H54 (cell line): ENCODE measurements around the gene FAM3B.

Experiments used
- DNase-seq: peaks from one replicate; pipeline ENCODE4 v3.0.0; 2011; ENCODE audit warnings: low spot score, mixed read lengths; ENCODE audit not compliant: insufficient read length
- FAIRE-seq: peaks from 3 replicates; lab custom pipeline; 2011; peaks lifted over from hg19 to GRCh38; lab: Jason Lieb, UNC
- POLR2A ChIP-seq: IDR thresholded peaks from 2 replicates; pipeline ENCODE4 v1.6.1; 2011; ENCODE audit warnings: low read depth, mild to moderate bottlenecking, low read length

FAM3B gene

DNA sequence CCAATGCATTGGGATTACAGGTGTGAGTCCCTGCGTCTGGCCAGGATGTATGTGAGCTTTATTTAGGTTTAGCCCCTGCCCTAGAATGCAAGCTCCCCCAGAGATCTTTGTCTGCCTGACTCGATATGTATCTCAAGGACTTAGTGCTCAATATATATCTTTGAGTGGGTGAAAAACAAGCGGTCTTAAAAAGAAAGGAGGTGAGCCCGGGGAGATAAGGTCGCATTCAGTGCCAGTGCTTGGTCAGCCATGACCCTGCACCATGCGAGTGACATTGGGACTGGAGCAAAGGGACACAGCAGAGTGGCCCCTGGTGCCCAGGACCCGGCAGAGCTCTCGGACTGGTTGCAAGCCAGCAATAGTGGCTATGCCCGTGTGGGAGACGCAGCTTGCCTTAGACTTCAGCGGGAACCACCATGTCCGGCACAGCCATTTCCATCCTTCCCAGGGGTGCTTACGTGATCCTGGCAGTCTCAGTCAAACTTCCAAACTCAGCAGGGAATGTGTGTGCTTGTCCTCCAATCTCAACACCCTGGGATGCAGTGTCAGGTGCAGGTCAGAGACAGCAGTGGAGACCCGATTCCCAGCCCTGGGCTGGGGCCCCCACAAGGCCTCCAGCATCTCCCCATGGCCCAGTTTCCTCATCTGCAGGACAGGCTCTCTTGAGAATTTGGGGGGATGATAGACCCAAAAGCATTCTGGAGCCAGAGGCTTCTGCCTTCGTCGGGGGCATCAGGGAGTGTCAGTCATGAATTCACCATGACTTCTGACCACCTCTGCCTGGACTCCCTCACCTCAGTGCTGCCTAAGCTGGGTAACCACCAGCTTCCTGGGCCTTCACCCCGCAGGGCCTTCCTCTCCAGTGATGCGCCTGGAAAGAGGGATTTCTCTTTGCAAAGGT lies 47.0 kb downstream of the FAM3B start:
- no peak for FAIRE-seq
- no peak for TF ChIP-seq POLR2A
- DNase-seq: no peak

DNA sequence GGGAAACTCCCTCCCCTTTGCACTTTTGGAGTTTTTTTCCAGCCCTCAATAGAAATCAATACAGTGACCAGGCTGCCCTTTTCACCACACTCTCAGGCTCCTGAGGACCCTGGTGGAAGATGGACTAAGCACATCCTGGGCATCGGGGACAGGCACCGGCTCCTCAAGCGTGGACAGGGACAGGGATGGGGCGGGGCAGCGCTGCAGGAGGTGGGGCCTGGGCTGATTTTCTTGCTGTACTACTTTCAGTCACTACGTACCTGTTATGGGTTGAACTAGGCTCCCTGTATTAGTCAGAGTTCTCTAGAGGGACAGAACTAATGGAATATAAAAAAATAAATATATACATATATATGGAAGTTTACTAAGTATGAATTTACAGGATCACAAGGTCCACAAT lies 47.7 kb downstream of the FAM3B start:
- no peak for TF ChIP-seq POLR2A
- FAIRE-seq (no peak), DNase-seq (no peak)

DNA sequence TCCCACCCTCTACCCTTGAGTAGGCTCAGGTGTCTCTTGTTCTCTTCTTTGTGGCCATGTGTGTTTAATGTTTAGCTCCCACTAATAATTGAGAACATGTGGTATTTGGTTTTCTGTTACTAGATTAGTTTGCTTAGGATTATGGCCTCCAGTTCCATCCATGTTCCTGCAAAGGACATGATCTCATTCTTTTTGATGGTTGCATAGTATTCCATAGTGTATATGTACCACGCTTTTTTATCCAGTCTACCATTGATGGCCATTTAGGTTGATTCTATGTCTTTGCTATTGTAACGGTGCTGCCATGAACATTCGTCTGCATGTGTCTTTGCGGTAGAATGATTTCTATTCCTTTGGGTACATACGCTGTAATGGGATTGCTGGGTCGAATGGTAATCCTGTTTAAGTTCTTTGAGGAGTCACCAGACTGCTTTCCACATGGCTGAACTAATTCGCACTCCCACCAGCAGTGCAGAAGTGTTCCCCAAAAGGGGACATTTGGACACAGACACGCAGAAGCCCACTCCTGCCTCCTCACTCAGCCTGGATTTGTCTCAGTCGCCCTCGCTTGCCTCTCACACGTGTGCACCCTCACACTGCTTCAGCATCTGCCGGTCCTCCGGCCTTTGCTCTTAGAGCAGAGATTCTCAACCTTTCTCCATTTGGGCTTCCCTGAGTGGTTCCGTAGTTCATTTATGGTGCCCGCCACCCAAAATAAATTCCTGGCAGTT lies 48.9 kb downstream of the FAM3B start:
- TF ChIP-seq POLR2A: no peak

DNA sequence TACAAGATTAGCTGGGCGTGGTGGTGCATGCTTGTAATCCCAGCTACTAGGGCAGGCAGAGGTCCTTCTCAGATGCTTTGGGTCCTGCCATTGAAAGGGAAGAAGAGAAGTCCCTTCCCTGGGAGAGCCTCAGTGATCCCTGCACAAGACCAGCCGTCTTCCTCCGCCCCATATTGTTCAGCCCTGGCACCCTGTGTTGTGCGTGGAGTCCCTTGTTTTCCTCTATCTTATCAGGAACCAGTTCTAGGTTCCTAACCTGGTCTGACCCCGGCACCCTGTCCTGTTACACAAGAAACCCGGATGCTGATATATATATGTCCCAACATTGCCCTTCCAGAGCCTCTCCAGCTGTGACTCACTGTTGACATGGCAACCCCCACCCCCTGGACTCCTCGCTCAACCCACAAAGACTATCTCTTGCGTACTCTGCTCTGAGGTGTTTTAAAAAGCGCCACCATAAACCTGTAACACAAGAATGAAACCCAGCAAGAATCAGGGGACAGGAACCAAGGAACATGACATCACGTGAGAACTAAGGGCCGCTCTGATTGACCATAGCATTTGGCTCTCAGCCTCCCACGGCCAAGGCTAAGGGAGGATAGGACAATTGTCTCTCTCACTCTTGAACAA lies 50.0 kb downstream of the FAM3B start:
- peak; percentile 91 for DNase-seq
- FAIRE-seq: no peak
- no peak for TF ChIP-seq POLR2A

More for the DNA sequence above, 48.9 kb downstream of the FAM3B start:
- no peak for DNase-seq
- no peak for FAIRE-seq

DNA sequence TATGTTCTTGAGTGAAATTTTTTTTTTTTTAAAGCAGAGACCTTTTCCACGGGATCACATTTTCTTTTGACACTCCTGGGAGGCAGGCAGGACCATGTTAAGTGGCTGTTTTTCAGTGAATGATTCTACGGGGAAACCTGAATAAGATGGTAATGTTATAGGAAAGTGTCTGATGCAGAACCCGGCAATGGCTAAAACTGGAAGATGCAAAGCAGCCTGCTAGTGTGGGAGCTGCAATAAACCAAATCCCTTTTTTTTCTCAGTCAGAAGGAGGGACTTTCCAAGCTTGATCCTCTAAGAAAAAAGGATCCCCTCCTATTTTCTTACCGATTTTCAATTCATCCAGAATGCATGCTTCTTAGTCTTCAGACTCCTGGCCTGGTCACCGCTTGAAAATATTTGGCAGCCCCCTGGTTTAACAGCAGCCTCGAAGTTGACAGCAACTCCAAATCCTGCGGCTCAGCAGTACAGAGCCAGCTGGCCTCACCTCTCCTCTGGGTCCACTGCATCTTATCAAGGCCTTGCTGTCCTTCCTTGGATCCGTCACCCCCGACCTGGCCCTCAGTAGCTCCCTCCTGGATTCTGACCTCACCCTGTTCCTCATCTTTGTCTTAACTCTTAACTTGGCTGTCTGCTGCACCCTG lies 50.8 kb downstream of the FAM3B start:
- no peak for TF ChIP-seq POLR2A
- no peak for FAIRE-seq

DNA sequence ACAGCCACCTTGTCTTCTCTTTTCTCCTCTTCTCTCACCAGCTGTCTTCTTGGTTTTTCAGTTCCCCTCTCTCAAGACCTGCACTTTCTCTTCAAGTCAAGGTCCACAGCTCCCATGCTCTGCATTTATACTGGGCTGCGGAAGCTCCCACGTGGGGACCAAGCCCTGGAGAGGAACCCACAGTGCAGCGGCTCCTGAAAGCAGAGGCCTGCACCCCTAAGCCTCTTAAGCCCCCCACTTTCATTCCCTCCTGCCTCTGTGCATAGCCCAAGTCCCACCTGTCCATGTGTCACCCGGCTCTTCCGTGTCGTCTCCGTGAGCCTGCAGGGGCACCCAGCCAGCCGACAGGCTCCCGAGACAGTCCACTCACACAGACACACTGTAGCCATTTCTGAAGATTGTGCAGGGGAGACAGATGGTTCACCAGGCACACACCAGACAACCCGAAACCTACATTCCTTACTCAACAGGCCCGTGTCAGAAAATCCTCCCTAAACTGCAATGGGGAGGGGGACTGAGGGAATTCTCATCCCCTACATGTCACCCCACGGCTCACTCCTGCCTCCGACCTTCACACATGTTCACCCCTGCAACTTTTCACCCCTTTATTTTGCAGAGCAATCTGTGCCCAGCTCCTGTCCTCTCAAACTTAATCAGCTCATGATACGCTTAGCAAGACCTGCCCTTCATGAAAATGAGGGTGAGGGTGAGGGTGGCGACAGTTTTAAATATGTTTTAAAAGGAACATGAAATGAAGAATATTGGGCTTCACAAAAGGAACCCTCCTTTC lies 51.5 kb downstream of the FAM3B start:
- no peak for TF ChIP-seq POLR2A
- DNase-seq: no peak
- no peak for FAIRE-seq

More for the DNA sequence above, 50.8 kb downstream of the FAM3B start:
- DNase-seq: no peak

DNA sequence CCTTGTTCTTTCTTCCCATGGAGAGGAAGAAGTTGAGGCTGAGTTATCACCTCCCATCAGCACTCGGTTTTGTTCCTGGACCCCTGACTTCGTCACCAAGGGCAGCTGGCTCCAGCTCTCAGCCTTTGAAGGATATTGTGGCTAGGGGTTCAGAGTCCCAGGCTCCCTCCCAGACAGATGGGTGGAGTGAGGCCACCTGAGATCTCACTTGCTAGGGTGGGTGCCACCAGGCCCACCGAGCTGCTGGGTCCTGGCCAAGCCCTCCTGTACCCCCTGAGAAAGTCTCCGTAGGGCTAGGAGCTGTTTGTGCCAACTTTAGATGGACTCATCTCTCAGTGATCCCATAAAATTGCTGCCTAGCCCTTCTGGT lies 52.1 kb downstream of the FAM3B start:
- FAIRE-seq (no peak), DNase-seq (no peak)
- TF ChIP-seq POLR2A: no peak

DNA sequence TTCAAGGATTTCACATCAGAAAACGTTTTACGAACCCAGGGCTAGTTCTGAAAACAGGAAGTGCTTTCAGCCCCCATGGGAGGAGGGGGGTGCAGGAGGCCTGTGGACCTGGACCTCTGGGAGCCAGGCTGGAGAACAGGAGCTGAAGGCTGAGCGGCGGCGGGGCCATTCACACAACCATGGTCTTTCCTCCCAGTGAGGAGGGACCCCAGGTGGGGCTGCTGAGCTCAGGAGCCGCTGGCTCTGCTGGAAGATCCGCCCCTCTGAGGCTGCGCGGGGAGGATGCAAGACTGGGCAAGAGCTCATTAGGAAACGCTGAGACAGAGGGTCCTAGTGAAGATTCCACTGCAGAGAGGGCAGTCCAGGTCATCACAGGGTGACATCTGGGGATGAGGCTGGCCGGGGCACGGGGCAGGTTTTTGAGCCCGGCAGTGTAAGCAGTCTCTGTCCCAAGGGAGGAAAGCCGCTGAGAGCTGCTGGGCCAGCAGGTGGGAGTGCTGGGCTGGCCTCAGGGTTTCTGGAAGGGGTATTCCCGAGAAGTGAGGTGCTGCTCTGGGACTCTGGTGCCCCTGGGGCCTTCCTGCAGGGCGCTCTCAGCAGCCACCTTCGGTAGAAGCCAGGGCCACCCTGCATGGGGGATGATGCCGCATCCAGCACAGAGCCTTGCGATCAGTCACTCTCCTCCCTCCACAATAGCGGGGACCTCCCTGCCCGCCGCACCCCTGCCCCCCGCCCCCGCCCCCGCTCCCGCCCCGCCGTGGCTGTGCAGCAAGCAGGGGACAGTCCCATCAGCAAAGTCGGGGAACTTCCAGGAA lies 52.7 kb downstream of the FAM3B start:
- no peak for FAIRE-seq

DNA sequence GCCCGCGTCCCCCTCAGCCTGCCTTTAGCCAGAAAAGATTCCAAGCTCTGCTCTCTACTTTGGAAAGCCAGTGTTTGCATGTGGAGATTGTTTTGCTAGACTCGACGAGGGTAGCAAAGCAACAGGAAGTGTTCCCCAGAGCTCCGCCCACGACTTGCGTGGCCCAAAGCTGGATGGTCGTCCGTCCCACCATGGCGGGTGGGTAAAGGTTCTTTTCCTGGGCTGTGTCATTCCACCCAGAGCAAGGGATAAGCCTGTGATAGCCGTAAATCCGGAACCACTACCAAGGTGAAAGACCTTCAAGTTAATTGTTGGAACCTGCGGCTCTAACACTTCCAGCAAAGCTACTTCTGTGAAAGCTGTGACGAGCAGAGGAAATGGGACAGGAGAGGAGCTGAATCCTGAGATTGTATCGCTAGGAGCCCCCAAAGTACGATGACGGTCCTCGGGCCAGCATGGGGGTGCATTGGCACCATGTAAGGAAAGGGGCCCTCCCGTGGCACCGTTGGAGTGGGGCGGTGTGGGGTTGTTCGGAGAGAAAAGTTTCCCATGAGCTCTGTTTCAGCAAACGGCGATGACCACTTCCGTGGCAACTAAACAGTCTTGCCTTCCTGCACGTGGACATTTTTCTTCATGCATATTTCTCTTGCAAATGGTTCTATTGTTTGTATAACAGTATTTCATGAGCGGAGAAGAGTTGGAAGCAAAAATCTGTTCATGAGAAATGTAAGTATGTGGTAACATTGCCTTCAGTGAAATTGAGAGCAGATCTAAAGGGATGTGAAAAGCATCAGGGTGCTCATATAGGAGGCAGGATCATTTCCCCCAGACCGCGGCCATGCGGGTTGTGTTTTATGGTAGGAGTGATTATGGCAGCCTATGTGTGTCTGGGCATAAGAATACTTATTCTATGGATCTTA lies 53.6 kb downstream of the FAM3B start:
- FAIRE-seq: no peak
- DNase-seq: no peak
- TF ChIP-seq POLR2A: no peak

More for the DNA sequence above, 52.7 kb downstream of the FAM3B start:
- TF ChIP-seq POLR2A: no peak
- DNase-seq: no peak

DNA sequence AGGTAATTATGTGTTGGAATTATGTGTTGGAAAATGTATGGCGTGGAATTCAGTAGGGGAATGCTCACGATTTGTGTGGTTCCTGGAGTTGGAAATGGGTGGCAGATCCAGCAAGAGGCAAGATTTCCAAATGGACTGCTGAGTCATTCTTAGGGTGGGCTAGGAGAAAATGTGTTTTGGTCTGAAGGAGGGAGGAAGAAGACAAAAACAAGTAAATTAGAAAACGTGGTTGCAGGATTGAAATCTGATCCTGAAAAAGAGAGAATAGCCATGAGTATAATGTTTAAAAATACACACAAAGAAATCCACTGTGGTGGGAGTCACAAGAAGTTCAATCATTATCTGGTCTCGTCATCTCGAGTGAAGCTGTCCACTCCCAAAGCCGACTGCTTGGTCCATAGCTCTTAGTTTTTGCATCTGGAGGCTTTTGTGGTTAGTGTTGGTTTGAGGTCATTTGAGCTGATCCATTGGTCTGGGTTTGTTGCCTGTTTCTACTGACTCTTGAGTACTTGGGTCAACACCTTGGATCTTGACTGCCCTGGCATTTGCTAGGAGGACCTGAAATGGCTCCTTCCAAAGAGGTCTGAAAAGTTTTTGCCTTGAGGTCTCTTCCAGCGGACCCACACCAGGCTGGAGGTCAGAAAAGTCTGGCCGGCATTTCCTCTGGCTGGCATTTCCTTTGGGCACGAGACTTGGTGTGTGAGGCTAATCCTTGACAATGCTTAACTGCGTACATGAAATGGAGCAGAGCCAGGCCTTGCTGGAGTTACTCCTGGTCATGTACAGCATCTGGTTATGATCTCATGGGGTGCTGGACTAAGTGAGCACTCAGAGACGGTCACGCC lies 54.5 kb downstream of the FAM3B start:
- FAIRE-seq: no peak
- DNase-seq: no peak
- TF ChIP-seq POLR2A: no peak
